Activated effector memory CD4-positive, alpha-beta T cell treated with anti-CD3 and anti-CD28 coated beads, Interleukin-2, amount 50 U/mL, for 16 hours (primary cell): ENCODE results near the gene VIT.

Source experiments
- DNase-seq: peaks from one replicate; pipeline ENCODE4 v3.0.0-alpha.2; 2020

The VIT gene

GRCh38 chr2:36775261-36775660 is 78.8 kb downstream of the VIT start:
- no peak for DNase-seq

GRCh38 chr2:36775806-36776205 is 79.3 kb downstream of the VIT start:
- no peak for DNase-seq

GRCh38 chr2:36777272-36777671 is 80.8 kb downstream of the VIT start:
- no peak for DNase-seq

DNA sequence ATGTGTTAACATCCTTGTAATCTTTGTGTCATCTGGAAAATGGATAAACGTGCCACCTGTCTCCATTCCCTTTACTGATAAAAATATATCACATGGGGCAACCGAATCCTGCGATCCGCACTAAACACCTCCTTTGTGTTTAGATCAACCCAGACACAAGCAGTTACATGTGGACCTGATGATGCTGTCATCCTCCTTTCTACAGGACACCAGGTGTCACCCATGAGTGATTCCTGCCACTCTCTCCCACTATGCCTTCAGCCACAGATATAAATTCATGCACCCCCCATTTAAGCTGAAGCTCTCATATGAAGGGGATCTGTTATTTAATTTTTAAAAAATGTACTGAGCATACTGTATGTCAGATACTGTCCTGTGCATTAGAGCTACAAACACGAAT is 81.3 kb downstream of the VIT start:
- DNase-seq: no peak

DNA sequence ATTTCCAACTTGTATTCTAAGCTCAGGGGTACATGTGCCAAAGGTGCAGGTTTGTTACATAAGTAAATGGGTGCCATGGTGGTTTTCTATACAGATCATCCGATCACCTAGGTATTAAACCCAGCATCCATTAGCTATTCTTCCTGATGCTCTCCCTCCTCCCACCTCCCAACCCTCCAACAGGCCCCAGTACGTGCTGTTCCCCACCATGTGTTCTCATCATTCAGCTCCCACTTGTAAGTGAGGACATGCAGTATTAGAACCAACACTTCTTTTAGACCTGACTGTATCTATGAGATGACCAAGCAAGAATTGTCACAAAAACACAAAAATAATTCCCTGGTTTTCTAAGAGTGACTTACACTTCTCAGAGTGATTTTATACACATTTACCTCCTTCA is 83.0 kb downstream of the VIT start:
- DNase-seq: no peak

DNA sequence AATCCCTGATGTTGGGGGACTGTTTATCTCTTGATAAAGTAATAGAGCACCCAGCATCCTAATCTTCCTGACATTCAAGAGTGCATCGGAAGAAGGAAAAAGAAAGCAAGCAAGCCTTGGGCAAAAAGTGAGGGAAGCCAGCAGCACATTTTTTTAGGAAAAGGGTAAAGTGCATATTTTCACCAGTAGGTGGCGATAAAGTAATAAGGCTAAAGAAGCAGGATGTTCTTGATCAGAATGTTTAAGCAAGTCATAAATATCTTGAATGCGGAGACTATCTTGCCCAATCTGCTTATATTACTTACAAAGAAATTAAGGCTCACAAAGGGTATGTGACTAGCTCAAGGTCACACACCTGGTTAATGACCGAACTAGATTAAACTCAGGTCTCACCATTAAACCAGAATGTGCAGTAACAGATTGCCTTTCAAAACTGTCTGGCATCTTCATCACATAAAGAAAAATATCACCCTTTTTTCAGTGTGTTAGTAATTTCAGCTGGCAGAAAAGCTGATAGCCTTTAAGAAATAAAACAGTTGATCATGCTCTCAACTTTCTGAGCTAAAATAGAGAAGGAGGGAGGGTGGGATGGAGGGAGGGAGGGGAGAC is 83.8 kb downstream of the VIT start:
- no peak for DNase-seq

DNA sequence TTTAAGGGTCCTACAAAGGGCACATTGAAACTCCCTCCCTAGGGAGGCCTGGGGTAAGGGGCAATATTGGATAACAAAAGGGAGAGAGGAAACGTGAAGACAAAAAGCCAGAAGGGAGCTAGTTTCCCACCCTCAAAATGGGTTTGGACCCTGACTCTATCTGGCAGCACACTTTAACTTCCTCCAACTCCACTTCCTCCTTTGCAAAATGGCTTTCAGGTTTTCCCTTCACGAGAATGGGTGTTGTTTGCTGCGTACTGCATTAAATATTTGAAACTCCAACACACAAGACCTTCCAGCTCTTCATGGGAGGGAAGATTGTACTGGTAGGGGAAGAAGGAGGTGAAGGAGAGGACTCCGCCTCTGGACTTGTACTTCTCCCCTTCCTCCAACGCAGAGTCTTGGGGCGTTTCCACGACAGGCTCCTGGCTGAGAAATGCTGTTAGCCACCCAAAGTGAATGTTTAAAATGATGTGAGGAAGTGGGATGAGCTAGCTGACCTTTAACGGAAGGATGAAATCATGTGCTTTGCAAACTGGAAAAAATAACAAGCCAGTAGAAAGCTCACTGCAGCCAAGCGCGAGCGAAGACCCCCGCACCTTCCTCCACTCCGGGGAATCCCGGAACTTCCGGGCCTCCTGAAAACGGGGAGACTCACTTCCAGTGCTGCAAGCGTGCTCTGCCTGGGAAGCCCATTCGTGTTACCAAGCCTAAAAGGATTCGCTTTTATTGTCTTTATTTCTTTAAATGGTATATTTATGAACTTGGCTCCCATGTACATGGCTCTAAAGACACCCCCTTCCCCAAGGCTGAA is 85.6 kb downstream of the VIT start:
- no peak for DNase-seq

- no peak for DNase-seq
Measured at GRCh38 chr2:36783246-36783645, 86.7 kb downstream of the VIT start.

DNA sequence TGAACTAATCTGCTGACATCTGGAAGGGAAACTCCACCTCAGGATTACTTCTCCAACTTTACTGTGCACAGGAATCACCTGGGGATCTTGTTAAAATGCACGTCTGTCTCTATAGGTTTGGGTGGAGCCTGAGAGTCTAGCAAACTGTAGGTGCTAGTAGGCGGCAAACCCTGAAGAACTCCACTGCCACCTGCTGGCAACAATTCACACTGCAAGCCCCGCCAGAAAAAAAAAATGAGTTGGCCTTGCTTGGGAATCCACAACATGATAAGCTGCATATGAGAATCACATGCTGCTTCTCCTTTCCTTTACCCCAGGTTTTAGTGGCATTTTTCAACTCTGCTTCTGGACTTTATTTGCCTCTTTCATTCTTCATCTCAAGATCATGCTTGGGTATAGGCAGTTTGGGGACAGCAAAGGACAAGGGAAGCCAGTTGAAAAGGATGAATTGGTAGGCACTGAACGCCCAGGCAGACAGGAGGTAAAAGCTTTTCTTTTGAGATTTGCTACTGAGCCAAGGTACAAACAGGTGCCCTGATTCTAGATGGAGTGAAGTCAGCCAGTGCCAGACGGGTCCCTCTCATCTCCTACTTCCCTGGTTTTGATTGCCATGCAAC is 88.8 kb downstream of the VIT start:
- peak; percentile 84 for DNase-seq

- DNase-seq: no peak
Measured at GRCh38 chr2:36789181-36789804, 92.8 kb downstream of the VIT start.

DNA sequence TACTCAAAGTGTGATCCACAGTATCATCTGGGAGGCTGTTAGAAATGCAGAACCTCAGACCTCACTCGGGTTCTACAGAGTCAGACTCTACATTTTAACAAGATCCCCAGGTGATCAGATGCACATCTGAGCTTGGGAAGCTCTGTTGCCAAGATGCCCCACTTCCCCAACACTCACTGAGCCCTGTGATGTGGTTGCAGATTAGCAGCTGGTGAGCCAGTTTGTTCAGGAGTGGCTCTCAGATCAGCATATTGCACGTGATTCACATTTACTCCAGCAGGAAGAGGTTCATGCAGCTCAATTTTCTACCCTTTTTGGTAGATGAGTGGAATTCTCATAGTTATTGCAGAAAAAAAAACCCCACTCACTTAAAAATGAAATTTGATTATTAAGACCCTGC is 96.4 kb downstream of the VIT start:
- DNase-seq: no peak

GRCh38 chr2:36797324-36798070 is 101.0 kb downstream of the VIT start:
- no peak for DNase-seq

GRCh38 chr2:36798724-36799123 is 102.2 kb downstream of the VIT start:
- DNase-seq: no peak

GRCh38 chr2:36800381-36800780 is 103.9 kb downstream of the VIT start:
- peak; percentile 76 for DNase-seq

- DNase-seq: no peak
Measured at GRCh38 chr2:36801088-36801487, 104.6 kb downstream of the VIT start.

- DNase-seq: no peak
Measured at GRCh38 chr2:36802952-36803351, 106.4 kb downstream of the VIT start.

- DNase-seq: no peak
Measured at GRCh38 chr2:36805635-36806224, 109.2 kb downstream of the VIT start.

- DNase-seq: no peak
Measured at GRCh38 chr2:36807223-36807886, 110.8 kb downstream of the VIT start.

DNA sequence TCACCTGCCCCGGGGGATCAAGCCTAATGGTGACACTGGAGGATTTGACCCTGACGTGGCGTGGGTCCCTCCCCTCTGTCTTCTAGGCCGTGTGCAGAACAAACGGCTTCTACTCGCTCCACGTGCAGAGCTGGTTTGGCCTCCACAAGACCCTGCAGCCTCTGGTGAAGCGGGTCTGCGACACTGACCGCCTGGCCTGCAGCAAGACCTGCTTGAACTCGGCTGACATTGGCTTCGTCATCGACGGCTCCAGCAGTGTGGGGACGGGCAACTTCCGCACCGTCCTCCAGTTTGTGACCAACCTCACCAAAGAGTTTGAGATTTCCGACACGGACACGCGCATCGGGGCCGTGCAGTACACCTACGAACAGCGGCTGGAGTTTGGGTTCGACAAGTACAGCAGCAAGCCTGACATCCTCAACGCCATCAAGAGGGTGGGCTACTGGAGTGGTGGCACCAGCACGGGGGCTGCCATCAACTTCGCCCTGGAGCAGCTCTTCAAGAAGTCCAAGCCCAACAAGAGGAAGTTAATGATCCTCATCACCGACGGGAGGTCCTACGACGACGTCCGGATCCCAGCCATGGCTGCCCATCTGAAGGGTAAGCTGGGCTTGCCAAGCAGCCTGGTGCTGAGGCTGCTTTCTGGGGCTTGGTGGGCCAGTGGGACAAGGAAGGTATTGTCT is 112.0 kb downstream of the VIT start:
- no peak for DNase-seq

- no peak for DNase-seq
Measured at GRCh38 chr2:36809069-36809445, 112.5 kb downstream of the VIT start.

DNA sequence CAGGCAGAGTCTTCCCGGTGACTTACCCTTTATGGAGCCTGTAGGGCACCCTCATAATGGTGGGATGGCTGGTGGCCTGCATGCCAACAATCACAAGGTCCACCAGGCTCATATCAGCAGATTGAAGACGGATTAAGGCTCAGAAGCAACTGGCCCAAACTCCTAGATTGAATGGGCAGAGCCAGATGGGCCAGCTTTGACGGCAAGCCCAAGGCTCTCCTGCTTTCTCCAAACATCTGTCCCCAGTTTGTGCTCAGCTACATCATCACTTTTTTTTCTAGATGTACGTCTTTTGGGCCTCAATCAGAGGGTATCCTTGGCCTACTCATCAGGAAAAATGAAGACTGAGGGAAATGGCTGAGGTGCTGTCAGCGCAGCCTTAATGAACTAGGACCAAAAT is 114.6 kb downstream of the VIT start:
- DNase-seq: no peak

GRCh38 chr2:36812196-36812595 is 115.7 kb downstream of the VIT start:
- DNase-seq: no peak
